GM19351 (cell line): ENCODE data around the gene INPP5A.
"Not testable (repeated sequence)": the region's sequence is repeated elsewhere in the genome, so short reads cannot be mapped to it uniquely, and the experiment has no call there.

Source experiments
- ATAC-seq: cut with Tn5 transposase; IDR thresholded peaks from one replicate; pipeline ENCODE4 v1.9.1; 2021; ENCODE audit warnings: mild to moderate bottlenecking, moderate library complexity; ENCODE audit not compliant: unreplicated experiment

The INPP5A gene

DNA sequence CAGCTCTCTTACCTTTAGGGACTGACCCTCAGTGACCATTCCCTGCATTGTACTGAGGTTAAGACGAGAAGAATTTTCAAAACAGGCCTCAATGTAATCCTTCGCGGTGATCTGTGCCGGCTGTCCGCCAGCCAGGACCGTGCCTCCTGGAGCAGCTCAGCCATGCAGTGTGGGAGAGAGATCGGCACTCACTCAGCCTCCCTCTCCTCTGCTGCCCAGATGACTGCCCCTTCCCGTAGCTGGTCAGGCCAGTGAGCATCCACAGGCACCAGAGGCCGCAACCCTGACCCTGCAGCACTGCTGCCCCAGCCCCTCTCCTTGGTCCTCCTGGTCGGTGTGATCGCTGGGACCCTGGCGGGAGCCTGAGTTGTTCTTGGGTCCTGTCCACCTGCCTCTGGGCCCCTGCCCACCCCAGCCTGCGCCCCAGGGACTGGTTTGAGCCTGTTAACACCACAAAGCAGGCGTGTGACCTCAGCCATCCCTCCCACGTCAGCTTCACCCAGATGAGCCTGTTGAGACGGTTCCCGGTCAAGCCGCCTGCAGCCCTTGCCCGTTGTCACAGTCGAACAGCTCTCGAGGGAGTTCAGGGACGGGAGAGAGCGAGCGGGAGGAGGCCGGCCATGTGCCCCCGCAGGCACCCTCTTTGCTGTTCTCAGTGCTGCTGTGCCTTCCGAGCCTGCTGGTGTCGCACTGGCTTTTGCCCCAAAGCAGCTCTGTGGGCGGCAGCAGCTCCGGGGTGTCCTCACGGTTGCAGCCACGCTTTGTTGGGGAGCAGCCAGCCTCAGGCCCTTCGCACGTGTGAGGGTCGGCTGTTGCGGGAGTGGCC, 211.2 kb downstream of the INPP5A start:
- no peak for ATAC-seq

DNA sequence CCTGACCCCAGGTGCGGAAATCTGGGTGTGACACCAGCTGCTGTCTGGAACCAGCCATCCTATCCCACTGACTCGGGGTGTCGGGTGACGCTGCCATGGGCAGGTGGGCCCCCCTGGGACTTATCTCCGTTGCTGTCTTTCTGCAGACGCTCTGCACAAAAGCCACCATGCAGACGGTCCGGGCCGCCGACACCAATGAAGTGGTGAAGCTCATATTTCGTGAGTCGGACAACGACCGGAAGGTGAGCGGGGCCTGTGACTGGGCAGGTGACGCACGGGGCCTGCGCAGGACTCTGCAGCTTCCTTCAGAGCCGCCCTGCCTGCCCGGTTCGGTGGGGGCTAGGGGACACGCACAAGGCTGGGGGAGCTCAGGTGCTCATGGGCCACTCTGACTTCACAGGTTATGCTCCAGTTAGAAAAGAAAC, 211.8 kb downstream of the INPP5A start:
- no peak for ATAC-seq

DNA sequence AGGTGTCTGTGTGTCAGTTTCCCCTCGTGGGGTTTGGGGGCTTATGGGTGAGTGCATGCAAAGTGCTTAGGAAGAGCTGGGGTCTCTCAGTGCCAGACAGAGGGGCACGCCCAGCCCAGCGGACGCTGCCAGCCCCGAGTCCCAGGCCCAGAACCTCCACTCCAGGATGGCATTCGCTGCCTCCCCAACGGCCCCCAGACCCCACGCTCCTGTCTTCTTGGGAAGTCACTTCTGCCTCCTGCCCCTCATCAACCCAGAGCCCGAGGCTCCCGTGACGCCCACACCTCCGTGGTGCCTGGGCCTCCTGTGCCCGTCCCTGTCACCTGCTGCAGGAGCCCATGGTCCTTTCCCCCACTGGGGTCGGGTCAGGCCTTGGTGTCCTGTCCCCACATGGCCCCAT, 213.3 kb downstream of the INPP5A start:
- no peak for ATAC-seq

DNA sequence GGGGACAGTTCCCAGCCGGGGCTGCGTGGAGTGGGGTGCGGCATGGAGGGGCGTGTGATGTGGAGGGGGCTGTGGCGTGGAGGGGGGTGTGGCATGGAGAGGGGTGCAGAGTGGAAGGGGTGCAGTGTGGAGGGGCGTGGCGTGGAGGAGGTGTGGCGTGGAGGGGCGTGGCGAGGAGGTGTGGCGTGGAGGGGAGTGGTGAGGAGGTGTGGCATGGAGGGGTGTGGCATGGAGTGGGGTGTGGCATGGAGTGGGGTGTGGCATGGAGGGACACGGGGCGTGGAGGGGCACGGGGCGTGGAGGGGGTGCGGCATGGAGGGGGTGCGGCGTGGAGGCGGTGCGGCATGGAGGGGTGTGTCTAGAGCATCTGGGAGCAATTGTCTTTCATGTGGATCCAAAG, 214.8 kb downstream of the INPP5A start:
- no peak for ATAC-seq

DNA sequence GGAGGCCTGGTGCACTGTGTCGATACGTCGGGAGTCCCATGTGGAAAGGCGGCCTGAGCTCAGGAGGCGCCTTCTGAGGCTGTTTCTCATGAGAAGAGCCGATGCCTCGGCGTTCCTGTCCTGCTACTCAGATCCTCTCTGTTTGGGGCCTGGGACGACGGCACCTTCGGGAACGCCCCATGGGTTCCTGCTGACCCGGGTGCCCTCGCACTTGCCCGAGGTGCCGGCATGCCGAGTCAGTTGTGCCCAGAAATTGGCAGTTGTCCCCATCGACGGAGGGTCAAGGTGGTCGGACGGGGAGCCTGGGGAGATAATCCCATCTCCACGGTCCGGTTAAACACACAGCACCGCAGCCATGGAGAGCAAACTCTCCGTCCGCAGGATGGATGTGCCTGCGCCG, 215.4 kb downstream of the INPP5A start:
- ATAC-seq: no peak

DNA sequence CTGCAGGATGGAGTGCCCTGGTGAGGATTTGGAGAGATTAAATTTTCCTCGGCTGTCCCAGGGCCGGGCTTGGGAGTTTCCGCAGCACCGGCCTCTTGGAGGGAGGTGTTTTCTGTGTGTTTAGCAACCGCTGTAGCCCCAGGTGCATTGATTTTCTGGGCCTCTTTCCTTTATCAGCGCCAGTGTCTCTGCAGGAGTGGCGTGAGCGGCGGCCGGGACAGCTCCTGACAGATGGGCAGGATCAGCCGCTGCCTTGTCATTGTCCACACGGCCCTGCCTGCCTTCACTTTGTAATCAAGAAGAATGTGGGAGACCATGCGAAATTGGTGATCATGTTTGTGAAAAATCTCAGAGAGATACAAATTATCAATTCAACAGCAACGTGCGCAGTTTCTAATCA, 216.0 kb downstream of the INPP5A start:
- ATAC-seq: no peak

DNA sequence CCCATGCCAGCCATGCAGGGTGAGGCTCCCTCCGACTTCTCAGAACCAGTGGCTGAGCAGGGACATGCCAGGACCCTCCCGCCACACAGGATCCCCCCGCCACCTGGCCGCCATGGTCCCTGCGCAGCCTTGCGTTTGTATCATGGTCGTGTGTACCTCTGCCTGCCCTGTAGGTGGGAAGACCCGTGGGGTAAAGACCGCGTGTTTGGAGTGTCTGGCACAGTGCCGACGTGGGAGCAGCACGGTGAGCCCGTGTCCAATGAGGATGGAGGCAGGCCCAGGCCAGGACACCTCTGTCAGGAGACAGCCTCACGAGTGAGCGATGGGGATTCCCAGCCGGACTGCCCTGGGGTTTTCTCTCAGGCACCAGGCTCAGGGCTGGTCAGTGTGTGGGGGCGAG, 216.5 kb downstream of the INPP5A start:
- no peak for ATAC-seq

DNA sequence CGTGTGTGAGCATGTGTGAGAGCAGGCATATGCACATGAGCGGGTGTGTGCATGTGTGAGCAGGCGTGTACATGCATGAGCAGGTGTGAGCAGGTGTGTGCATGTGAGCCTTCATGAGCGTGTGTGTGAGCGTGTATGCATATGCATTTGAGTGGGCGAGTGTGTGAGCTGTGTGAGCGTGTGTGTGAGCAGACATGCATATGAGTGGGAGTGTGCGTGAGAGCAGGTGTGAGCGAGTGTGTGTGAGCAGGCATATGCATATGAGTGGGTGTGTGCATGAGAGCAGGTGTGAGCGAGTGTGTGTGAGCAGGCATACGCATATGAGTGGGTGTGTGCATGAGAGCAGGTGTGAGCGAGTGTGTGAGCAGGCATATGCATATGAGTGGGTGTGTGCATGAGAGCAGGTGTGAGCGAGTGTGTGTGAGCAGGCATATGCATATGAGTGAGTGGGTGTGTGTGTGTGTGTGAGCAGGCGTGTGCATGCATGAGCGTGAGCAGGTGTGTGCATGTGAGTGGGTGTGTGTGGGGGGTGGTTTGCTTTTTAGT, 217.7 kb downstream of the INPP5A start:
- ATAC-seq: no peak

DNA sequence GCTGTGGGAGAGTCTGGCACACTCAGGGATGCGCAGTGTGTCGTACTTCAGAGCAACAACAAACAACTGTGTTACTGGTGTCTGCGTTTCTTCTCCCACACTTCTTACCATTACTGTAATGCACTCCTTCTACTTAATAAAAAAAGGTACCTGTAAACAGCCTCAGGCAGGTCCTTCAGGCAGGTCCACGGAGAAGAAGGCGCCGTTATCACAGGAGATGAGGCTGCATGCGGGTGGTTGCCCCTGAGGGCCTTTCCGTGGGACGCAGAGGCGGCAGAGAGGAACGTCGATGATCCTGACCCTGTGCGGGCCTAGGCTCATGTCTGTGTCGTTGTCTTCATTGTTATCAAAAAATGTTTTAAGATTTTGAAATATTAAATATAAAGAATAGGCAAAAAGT, 219.0 kb downstream of the INPP5A start:
- ATAC-seq: no peak

DNA sequence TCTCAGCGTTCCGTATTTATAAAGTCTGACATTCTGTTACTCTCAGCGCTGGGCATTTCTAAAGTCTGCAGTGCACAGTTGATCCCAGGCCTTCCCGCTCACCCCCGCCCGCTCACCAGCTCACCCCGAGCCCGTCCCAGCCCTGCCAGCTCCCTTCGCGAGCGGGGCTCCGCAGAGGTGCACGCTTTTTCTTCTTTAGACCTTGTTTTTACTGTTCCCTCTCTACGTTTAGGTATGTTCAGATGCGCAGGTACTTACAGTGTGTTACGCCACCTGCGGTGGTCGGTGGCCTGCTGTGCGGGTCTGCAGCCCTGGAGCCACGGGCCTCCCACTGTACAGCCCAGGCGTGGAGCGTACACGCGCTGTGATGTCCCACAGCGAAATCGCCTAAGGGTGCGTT, 219.6 kb downstream of the INPP5A start:
- no peak for ATAC-seq

DNA sequence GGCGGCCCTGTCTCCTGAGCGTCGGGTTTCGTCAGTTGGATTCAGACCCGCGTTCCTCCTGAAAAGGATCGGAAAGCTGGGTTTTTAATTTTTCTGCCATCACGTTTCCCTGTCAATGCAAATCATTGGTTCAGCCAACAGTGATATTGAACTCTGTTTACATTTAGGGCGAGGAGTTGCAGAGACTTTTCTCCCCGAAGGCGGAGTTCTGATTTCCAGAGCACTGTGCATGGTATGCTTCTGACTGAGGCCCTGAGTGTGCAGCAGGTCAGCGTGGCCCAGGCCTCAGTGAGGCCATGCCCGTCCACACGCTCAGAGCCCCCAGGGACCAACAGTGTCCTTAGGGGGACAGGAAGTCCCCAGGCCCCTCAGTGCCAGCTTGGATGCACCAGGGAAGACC, 221.3 kb downstream of the INPP5A start:
- no peak for ATAC-seq

DNA sequence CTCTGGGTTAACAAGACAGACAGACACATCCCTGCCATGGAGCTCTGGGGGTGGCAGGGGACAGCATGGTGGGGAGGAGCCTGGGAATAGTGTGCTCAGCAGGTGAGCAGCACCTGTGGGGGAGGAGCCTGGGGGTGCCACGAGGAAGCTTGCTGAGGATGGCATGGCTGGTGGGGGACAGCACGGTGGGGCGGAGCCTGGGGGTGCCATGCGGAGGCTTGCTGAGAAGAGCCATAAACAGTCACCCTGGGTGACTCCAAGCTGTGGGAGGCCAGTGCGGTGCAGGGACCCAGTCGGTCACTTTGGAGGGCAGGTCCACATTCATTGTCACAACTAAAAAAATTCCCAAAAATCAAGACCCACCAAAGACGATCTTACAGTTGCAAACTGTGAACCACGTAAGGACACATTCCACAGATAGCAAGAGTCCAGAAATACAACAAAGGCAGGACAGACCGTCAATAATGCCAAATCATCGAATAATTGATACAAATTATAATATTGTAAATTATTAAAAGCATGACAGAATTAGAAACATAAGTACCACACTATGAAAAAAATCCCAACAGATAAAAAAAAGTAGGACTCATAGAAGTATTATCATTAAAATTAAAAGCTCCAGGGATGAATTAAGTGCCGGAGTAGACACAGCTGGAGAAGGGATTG, 223.9 kb downstream of the INPP5A start:
- ATAC-seq: no peak

DNA sequence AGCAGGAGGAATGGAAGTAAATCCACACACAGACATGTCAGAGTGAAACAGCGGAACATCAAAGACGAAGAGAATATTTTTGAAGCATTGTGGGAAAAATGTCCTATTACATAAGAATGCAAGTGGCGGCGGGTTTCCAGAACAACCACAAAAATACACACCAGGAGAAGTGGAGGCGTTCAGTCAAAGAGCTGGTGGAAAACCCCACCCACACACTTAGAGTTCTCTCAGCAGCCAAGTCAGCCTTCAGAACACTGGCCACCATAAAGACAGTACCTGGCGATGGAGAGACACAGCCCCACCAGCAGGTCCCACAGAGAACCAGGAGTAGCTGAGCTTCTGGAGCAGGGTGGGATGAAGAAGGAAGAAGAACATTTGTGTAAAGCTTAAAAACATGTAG, 224.7 kb downstream of the INPP5A start:
- ATAC-seq: no peak

DNA sequence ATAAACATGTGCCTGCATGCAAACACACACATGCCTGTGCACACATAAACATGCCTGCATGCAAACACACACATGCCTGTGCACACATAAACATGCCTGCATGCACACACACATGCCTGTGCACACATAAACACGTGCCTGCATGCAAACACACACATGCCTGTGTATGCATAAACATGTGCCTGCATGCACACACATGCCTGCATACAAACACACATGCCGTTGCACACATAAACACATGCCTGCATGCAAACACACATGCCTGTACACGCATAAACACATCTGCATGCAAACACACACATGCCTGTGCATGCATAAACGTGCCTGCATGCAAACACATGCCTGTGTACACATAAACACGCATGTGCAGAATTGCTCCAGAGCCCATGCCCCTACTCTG, 226.0 kb downstream of the INPP5A start:
- no peak for ATAC-seq

DNA sequence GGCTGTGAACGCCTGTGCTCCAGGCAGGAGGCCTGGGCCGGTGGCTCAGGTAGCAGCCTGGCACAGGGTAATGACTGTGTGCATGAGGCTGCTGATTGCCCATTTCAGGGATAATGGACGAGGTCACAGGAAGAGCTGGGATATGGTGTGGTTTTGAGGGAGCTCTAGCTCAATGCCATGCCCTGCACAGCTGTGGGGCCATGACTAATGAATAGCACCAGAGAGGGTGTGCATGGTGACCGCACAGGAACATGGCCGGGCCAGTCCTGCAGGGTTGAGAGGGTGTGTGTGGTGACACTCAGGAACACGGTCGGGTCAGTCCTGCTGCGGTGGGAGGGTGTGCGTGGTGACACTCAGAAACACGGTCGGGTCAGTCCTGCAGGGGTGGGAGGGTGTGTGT, 226.5 kb downstream of the INPP5A start:
- ATAC-seq: no peak

DNA sequence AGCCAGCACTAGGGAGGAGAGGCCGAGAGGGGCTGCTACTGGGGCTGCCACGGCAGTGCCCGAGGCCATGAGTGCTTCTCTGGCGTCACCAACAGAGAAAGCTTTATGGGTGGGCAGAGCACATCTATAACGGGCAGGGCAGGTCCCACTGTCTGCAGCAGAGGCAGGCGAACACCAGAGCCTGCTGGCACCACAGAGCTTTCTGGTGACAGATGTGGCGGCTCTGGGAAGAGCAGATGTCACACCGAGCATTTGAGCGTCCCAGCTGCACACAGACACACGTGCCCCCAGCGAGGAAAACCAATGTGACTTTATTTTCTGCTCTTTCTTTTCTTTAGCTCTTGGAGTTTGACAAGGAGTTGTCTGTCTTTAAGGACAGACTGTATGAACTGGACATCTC, 227.8 kb downstream of the INPP5A start:
- ATAC-seq: no peak

DNA sequence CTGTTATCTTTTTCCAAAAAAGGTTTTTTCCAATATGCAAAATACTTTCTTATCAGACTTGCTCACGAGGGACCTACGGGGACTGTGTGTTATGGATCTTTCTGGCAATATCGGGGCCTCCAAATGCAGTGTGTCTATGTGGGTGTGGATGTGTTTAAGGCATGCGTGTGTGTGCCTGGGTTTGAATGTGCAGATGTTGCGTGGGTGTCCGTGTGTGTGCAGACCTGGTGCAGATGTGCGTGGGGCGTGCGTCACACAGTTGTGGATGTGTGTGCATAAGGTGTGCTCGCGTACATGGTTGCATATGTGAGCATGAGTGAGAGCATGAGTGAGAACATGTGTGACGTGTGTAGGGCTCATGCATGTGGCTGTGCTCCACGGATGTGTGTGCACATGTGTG, 228.7 kb downstream of the INPP5A start:
- ATAC-seq: no peak

DNA sequence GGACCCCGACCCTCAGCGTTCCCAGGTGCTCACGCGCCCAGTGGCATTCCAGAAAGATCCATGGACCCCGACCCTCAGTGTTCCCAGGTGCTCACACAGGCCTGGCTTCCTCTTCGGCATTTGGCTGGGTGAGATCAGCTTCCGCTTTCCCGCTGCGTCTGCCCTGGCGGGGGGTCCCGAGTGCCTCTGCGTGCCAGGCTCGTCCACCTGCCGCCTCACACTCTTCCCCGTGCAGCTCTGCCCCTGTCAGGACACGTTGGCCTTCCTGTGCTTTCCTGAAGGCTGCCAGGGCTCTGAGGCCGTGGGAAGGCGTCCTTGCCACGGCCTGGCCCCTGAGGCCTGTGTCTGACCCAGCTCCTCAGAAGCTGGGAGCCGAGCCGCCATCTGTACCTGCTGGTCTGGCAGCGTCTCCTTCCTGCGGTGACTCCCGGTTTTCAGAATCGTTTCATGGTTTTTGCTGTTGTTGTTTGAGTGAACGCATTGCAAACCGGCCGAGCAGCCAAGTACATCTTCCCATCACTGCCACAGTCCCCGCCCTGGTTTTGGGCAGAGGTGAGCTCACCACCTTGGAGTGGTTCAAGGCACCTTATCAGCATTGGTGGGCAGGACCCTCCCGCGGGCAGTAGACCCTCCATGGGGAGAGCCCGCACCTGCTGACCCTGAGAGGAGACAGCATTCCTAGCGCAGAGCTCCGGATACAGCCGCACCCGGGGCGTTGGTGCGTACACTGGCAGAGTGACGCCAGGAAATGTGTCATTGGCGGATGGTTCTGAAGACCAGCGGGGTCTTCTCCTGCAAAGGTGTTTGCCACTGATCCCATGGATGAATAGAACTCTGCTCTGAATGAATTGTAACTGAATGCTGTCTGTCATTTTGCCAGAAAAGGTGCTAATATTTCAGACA, 231.0 kb downstream of the INPP5A start:
- no peak for ATAC-seq

DNA sequence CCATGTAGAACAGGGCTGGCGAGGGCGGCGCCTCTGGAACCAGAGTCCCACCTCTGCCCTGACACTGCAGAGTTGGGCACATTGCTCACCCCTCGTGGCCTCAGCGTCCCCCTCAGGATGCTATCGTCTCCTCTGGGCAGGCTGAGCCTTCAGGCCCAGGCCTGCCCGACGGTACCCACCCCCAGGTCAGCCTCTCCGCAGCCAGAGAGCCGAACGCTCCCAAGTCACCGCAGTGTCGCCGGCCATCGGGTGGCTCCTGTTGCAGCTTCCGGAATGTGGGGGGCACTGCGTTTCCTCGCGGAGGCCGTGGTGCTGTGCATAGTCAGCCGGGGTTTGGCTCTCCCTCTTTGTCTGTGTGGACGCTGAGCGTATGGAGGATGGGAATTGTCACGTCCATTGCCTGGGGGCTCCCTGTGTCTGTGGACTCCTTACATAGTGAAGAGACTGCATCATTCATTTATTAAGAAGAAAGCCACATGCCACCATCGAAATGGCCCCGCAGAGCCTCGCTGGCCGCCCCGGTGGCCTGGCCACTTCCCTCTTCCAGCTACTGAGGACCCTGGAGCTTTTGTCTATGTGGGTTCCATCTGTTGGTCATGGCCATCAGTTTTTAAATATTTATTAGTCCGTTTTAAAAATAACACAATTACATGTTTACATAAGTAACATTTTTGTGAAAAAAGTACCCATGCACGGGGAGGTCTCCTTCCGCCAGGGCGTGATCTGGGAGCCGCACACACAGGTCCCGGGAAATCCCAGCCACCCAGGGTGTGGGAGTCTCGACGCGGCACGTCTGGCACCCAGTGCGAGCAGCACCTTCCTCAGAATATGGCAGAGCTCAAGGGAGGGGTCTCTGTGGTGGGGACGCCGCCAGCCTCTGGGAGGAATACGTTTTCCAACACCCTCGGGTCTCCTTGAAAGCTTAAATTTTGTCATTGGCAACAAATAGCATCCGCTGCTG, 232.8 kb downstream of the INPP5A start:
- ATAC-seq: no peak

DNA sequence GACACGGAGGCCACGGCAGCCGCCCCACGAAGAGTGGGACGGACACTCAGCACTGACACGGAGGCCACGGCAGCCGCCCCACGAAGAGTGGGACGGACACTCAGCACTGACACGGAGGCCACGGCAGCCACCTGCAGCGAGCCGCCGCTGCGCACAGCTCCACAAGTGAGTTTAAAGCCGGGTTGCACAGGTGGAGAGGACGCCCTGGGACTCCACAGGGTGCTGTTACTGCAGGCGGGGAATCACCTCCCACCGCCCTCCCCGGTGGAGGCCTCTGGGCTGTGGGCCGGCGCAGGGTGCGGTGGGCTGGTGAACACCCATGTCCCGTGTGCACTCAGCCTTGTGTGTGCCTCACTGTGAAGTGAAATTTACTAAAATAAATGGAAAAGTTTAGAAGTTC, 235.2 kb downstream of the INPP5A start:
- ATAC-seq: not testable (repeated sequence)
